GM23338 (cell line): Measurements from ENCODE around the gene PPP2R5C. TPM values are rescaled to one million over a fixed set of nuclear protein-coding genes. Genes with fewer than 3 reads are reported as not detected.

ENCODE experiments used
- ATAC-seq: fragments of 200-7000 bp; cut with Tn5 transposase; 3 replicates; pipeline ENCODE4 v1.9.1; 2020
- DNase-seq: peaks from one replicate; pipeline ENCODE4 v3.0.0-alpha.2; 2015; ENCODE audit warnings: low spot score
- H2AFZ ChIP-seq: fragments of 200-600 bp; sonication (generic); 2 replicates; pipeline ENCODE4 v1.8.0; 2016; ENCODE audit warnings: antibody characterized with exemption, mild to moderate bottlenecking, moderate library complexity
- H3F3A ChIP-seq: fragments of 200-600 bp; sonication (generic); replicated peaks from 2 replicates; pipeline ENCODE4 v1.8.0; 2017; ENCODE audit warnings: antibody characterized with exemption, mixed run types, low read depth
- H3K27ac ChIP-seq: fragments of 200-600 bp; sonication (generic); 2 replicates; pipeline ENCODE4 v1.6.1; 2016; ENCODE audit warnings: low read depth
- H3K27me3 ChIP-seq: fragments of 200-600 bp; sonication (generic); 2 replicates; pipeline ENCODE4 v1.8.0; 2016; ENCODE audit warnings: mild to moderate bottlenecking, mixed run types, moderate library complexity; ENCODE audit not compliant: insufficient read depth
- H3K36me3 ChIP-seq: fragments of 200-600 bp; sonication (generic); 2 replicates; pipeline ENCODE4 v1.8.0; 2016; ENCODE audit warnings: mild to moderate bottlenecking; ENCODE audit not compliant: insufficient read depth
- H3K4me1 ChIP-seq: fragments of 200-600 bp; sonication (generic); 2 replicates; pipeline ENCODE4 v1.8.0; 2016; ENCODE audit warnings: mild to moderate bottlenecking, moderate library complexity; ENCODE audit not compliant: insufficient read depth
- H3K4me2 ChIP-seq: fragments of 200-600 bp; sonication (generic); 2 replicates; pipeline ENCODE4 v1.7.1; 2017; ENCODE audit warnings: mixed run types
- H3K4me3 ChIP-seq: fragments of 200-600 bp; sonication (generic); 2 replicates; pipeline ENCODE4 v1.6.1; 2016; ENCODE audit warnings: mixed run types
- H3K79me2 ChIP-seq: fragments of 200-600 bp; sonication (generic); replicated peaks from 2 replicates; pipeline ENCODE4 v1.8.0; 2017; ENCODE audit warnings: mild to moderate bottlenecking; ENCODE audit not compliant: insufficient read depth
- H3K9me2 ChIP-seq: fragments of 200-600 bp; sonication (generic); 2 replicates; pipeline ENCODE4 v1.8.0; 2017; ENCODE audit not compliant: insufficient read depth
- H4K20me1 ChIP-seq: fragments of 200-600 bp; sonication (generic); replicated peaks from 2 replicates; pipeline ENCODE4 v1.8.0; 2017; ENCODE audit warnings: mild to moderate bottlenecking; ENCODE audit not compliant: insufficient read depth
- H3K27ac Mint-ChIP-seq: 2 replicates; pipeline ENCODE4 v1.8.0; 2020; ENCODE audit warnings: inconsistent platforms, mild to moderate bottlenecking, moderate library complexity, mixed read lengths
- H3K27me3 Mint-ChIP-seq: 3 replicates; pipeline ENCODE4 v1.8.0; 2022; ENCODE audit warnings: low read depth, mild to moderate bottlenecking, moderate library complexity, mixed read lengths, inconsistent platforms; ENCODE audit not compliant: insufficient read depth, poor library complexity
- H3K36me3 Mint-ChIP-seq: 3 replicates; pipeline ENCODE4 v1.8.0; 2021; ENCODE audit warnings: low read depth, mild to moderate bottlenecking, inconsistent platforms, moderate library complexity, mixed read lengths
- H3K4me1 Mint-ChIP-seq: 3 replicates; pipeline ENCODE4 v1.8.0; 2020; ENCODE audit warnings: mild to moderate bottlenecking, inconsistent platforms, mixed read lengths
- H3K4me3 Mint-ChIP-seq: 3 replicates; pipeline ENCODE4 v1.8.0; 2021; ENCODE audit warnings: moderate library complexity, mild to moderate bottlenecking, inconsistent platforms, mixed read lengths
- H3K9me3 Mint-ChIP-seq: 3 replicates; pipeline ENCODE4 v1.8.0; 2020; ENCODE audit warnings: moderate library complexity, mild to moderate bottlenecking, inconsistent platforms, mixed read lengths
- CREB1 ChIP-seq: fragments of 250-450 bp; sonication (Bioruptor Pico); IDR thresholded peaks from 2 replicates; pipeline ENCODE4 v1.5.0; 2020; ENCODE audit warnings: low read depth, mild to moderate bottlenecking, moderate library complexity
- ETS1 ChIP-seq: IDR thresholded peaks from 2 replicates; pipeline ENCODE4 v1.6.1; 2016; ENCODE audit warnings: antibody characterized with exemption
- EZH2 ChIP-seq: fragments of 200-600 bp; sonication (generic); IDR thresholded peaks from one replicate; pipeline ENCODE4 v1.8.0; 2017; ENCODE audit warnings: antibody characterized with exemption, mild to moderate bottlenecking, low read depth; ENCODE audit not compliant: unreplicated experiment
- EZH2phosphoT487 ChIP-seq: fragments of 200-600 bp; sonication (generic); IDR thresholded peaks from one replicate; pipeline ENCODE4 v1.8.1; 2018; ENCODE audit warnings: antibody characterized with exemption; ENCODE audit not compliant: unreplicated experiment
- JUNB ChIP-seq: IDR thresholded peaks from one replicate; pipeline ENCODE4 v1.6.1; 2016; ENCODE audit warnings: antibody characterized with exemption; ENCODE audit not compliant: unreplicated experiment
- NANOG ChIP-seq: IDR thresholded peaks from 2 replicates; pipeline ENCODE4 v1.6.1; 2016; ENCODE audit warnings: antibody characterized with exemption, borderline replicate concordance
- POLR2AphosphoS5 ChIP-seq: IDR thresholded peaks from 2 replicates; pipeline ENCODE4 v1.6.1; 2016; ENCODE audit warnings: antibody characterized with exemption, low read depth
- REST ChIP-seq: IDR thresholded peaks from one replicate; pipeline ENCODE4 v1.6.1; 2018; ENCODE audit warnings: antibody characterized with exemption; ENCODE audit not compliant: unreplicated experiment
- STAT1 ChIP-seq: IDR thresholded peaks from one replicate; pipeline ENCODE4 v1.6.1; 2016; ENCODE audit warnings: antibody characterized with exemption; ENCODE audit not compliant: unreplicated experiment
- ZNF114 ChIP-seq: fragments of 250-450 bp; sonication (Bioruptor Pico); IDR thresholded peaks from 2 replicates; pipeline ENCODE4 v1.5.0; 2020; ENCODE audit warnings: mild to moderate bottlenecking, moderate library complexity
- ZNF331 ChIP-seq: fragments of 250-450 bp; sonication (Bioruptor Pico); IDR thresholded peaks from 2 replicates; pipeline ENCODE4 v1.5.0; 2020; ENCODE audit warnings: low read depth, mild to moderate bottlenecking, moderate library complexity
- polyA plus RNA-seq: library from polyadenylated mRNA; unstranded; fragments of >200 nt; fragmentation: Nextera tagmentation; extraction: Ambion mirVana; gene quantifications from 2 replicates; pipeline ENCODE4 v1.2.1, GENCODE V29; 2016
- total RNA-seq: library from RNA; depleted of rRNA; stranded (reverse); fragments of >200 nt; shearing (Covaris generic); gene quantifications from 2 replicates; pipeline ENCODE4 v1.2.3, GENCODE V29; 2014
- TF ChIP-seq, protein P1 (sequence below): fragments of 250-450 bp; sonication (Bioruptor Pico); IDR thresholded peaks from 2 replicates; pipeline ENCODE4 v1.5.0; 2020; ENCODE audit warnings: mild to moderate bottlenecking, moderate library complexity
- TF ChIP-seq, protein P2 (sequence below), 2 experiments: fragments of 200-600 bp in 1 of 2; sonication (generic) in 1 of 2; conservative IDR thresholded peaks; 2 replicates each; pipeline versions ENCODE4 v1.5.1 to v1.6.1; 2016 to 2017; ENCODE audit warnings: antibody characterized with exemption in 2 of 2, low read depth in 2 of 2, mild to moderate bottlenecking in 2 of 2, moderate library complexity in 1 of 2

PPP2R5C gene
- total and polyA plus RNA-seq, 2 experiments from 2014 or later, result 75.4 to 79.7 TPM

GRCh38 chr14:101875041-101875726 is 113.7 kb downstream of the PPP2R5C start:
- Histone ChIP-seq H3F3A (no peaks in the 10 kb centered on the region), H3K79me2 (peaks cover 25% of the 10 kb centered on the region; the same call in 1 of the 2 replicates), H4K20me1 (peaks cover 34% of the 10 kb centered on the region), H3K4me1 (no peaks in the 10 kb centered on the region), H3K4me3 (no peak overlapping the region), H3K27me3 (no peaks in the 10 kb centered on the region), H3K9me2 (no peaks in the 10 kb centered on the region), H3K36me3 (no peaks in the 10 kb centered on the region), H3K27ac (no peak overlapping the region), H3K4me2 (no peak overlapping the region), H2AFZ (no peak overlapping the region)
- H3K4me3 Mint-ChIP-seq, result no peak overlapping the region
- no peak for DNase-seq
- no peak overlapping the region for H3K27ac Mint-ChIP-seq
- H3K36me3 Mint-ChIP-seq, result no peaks in the 10 kb centered on the region
- no peak for ATAC-seq
- TF ChIP-seq POLR2AphosphoS5 (no peak), REST (no peak), NANOG (no peak), ZNF331 (CRISPR knock-in tag) (no peak), JUNB (no peak), EZH2 (no peak), ETS1 (no peak), STAT1 (no peak), EZH2phosphoT487 (no peak), CREB1 (CRISPR knock-in tag) (no peak), ZNF114 (CRISPR knock-in tag) (no peak)
- TF ChIP-seq, protein P1, sequence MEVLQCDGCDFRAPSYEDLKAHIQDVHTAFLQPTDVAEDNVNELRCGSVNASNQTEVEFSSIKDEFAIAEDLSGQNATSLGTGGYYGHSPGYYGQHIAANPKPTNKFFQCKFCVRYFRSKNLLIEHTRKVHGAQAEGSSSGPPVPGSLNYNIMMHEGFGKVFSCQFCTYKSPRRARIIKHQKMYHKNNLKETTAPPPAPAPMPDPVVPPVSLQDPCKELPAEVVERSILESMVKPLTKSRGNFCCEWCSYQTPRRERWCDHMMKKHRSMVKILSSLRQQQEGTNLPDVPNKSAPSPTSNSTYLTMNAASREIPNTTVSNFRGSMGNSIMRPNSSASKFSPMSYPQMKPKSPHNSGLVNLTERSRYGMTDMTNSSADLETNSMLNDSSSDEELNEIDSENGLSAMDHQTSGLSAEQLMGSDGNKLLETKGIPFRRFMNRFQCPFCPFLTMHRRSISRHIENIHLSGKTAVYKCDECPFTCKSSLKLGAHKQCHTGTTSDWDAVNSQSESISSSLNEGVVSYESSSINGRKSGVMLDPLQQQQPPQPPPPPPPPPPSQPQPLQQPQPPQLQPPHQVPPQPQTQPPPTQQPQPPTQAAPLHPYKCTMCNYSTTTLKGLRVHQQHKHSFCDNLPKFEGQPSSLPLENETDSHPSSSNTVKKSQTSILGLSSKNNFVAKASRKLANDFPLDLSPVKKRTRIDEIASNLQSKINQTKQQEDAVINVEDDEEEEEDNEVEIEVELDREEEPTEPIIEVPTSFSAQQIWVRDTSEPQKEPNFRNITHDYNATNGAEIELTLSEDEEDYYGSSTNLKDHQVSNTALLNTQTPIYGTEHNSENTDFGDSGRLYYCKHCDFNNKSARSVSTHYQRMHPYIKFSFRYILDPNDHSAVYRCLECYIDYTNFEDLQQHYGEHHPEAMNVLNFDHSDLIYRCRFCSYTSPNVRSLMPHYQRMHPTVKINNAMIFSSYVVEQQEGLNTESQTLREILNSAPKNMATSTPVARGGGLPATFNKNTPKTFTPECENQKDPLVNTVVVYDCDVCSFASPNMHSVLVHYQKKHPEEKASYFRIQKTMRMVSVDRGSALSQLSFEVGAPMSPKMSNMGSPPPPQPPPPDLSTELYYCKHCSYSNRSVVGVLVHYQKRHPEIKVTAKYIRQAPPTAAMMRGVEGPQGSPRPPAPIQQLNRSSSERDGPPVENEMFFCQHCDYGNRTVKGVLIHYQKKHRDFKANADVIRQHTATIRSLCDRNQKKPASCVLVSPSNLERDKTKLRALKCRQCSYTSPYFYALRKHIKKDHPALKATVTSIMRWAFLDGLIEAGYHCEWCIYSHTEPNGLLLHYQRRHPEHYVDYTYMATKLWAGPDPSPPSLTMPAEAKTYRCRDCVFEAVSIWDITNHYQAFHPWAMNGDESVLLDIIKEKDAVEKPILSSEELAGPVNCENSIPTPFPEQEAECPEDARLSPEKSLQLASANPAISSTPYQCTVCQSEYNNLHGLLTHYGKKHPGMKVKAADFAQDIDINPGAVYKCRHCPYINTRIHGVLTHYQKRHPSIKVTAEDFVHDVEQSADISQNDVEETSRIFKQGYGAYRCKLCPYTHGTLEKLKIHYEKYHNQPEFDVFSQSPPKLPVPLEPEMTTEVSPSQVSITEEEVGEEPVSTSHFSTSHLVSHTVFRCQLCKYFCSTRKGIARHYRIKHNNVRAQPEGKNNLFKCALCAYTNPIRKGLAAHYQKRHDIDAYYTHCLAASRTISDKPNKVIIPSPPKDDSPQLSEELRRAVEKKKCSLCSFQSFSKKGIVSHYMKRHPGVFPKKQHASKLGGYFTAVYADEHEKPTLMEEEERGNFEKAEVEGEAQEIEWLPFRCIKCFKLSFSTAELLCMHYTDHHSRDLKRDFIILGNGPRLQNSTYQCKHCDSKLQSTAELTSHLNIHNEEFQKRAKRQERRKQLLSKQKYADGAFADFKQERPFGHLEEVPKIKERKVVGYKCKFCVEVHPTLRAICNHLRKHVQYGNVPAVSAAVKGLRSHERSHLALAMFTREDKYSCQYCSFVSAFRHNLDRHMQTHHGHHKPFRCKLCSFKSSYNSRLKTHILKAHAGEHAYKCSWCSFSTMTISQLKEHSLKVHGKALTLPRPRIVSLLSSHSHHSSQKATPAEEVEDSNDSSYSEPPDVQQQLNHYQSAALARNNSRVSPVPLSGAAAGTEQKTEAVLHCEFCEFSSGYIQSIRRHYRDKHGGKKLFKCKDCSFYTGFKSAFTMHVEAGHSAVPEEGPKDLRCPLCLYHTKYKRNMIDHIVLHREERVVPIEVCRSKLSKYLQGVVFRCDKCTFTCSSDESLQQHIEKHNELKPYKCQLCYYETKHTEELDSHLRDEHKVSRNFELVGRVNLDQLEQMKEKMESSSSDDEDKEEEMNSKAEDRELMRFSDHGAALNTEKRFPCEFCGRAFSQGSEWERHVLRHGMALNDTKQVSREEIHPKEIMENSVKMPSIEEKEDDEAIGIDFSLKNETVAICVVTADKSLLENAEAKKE, result no peak
- TF ChIP-seq, protein P2, sequence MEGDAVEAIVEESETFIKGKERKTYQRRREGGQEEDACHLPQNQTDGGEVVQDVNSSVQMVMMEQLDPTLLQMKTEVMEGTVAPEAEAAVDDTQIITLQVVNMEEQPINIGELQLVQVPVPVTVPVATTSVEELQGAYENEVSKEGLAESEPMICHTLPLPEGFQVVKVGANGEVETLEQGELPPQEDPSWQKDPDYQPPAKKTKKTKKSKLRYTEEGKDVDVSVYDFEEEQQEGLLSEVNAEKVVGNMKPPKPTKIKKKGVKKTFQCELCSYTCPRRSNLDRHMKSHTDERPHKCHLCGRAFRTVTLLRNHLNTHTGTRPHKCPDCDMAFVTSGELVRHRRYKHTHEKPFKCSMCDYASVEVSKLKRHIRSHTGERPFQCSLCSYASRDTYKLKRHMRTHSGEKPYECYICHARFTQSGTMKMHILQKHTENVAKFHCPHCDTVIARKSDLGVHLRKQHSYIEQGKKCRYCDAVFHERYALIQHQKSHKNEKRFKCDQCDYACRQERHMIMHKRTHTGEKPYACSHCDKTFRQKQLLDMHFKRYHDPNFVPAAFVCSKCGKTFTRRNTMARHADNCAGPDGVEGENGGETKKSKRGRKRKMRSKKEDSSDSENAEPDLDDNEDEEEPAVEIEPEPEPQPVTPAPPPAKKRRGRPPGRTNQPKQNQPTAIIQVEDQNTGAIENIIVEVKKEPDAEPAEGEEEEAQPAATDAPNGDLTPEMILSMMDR (conservative IDR thresholded peaks at IDR 0.05; ENCODE audit: low read depth in 2 of 2), result no peak
- no peaks in the 10 kb centered on the region for H3K4me1 Mint-ChIP-seq
- H3K27me3 Mint-ChIP-seq, result peaks cover 2% of the 10 kb centered on the region
- no peaks in the 10 kb centered on the region for H3K9me3 Mint-ChIP-seq
